ENCODE measurements around the gene PRR9.

Gene PRR9

GRCh38 chr1:153265457-153265856 lies 48.1 kb downstream of the PRR9 start:
- Histone ChIP-seq H3K36me3 (ENCODE audit: insufficient read depth, low read length) (no peaks in the 10 kb centered on the region), H3K9ac (ENCODE audit: low read depth, low read length) (no peak overlapping the region), H3K9me3 (ENCODE audit: control insufficient read depth, insufficient read depth, low read length) (no peaks in the 10 kb centered on the region), H3K4me1 (ENCODE audit: insufficient read depth, low read length) (peaks cover 7% of the 10 kb centered on the region; the same call in 1 of the 2 replicates)
